Measurements from ENCODE around the gene GGPS1. TPM values are rescaled to one million over a fixed set of nuclear protein-coding genes. Genes with fewer than 3 reads are reported as not detected.

GGPS1 gene
- total and polyA plus RNA-seq, 8 donors, result 30.5 to 51.5 (median 46.6) TPM

DNA sequence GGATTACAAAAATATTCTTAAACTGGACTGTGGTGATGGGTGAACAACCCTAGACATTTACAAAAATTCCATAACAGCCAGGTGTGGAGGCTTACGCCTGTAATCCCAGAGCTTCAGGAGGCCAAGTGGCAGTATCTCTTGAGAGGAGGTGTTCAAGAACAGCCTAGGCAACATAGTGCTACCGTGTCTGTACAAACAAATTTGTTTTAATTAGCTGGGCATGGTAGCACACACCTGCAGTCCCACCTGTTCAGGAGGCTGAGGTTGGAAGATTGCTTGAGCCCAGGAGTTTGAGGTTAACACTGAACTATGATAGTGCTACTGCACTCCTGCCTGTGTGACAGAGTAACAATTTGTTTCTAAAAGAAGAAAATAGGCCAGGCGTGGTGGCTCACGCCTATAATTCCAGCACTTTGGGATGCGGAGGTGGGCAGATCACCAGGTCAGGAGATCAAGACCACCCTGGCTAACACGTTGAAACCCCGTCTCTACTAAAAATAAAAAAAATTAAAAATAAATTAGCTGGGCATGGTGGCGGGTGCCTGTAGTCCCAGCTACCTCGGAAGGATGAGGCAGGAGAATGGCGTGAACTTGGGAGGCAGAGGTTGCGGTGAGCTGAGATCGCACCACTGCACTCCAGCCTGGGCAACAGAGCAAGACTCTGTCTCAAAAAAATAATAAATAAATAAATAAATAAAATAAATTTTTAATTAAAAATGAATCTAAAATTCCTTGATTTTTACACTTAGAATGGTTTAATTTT lies 37.4 kb upstream of the GGPS1 start:
- TF ChIP-seq, protein P1, sequence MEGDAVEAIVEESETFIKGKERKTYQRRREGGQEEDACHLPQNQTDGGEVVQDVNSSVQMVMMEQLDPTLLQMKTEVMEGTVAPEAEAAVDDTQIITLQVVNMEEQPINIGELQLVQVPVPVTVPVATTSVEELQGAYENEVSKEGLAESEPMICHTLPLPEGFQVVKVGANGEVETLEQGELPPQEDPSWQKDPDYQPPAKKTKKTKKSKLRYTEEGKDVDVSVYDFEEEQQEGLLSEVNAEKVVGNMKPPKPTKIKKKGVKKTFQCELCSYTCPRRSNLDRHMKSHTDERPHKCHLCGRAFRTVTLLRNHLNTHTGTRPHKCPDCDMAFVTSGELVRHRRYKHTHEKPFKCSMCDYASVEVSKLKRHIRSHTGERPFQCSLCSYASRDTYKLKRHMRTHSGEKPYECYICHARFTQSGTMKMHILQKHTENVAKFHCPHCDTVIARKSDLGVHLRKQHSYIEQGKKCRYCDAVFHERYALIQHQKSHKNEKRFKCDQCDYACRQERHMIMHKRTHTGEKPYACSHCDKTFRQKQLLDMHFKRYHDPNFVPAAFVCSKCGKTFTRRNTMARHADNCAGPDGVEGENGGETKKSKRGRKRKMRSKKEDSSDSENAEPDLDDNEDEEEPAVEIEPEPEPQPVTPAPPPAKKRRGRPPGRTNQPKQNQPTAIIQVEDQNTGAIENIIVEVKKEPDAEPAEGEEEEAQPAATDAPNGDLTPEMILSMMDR (IDR thresholded peaks at IDR 0.05), result no peak
- H3K4me1 ChIP-seq, result peaks cover 0 to 52% of the 10 kb centered on the region in 2 donors
- no peak overlapping the region for H3K27ac ChIP-seq
- no peaks in the 10 kb centered on the region for H3K27me3 ChIP-seq
- H3K36me3 ChIP-seq, result no peaks in the 10 kb centered on the region
- ATAC-seq (no peak), DNase-seq (peak in 1 of 4 donors; percentile 13)
- no peak overlapping the region for H3K4me3 ChIP-seq
- H3K9me3 ChIP-seq, result no peaks in the 10 kb centered on the region
- intact Hi-C loops (cut with DNase I), result no loop called here

- Histone ChIP-seq H3K27ac (no peak overlapping the region), H3K4me1 (peaks cover 0 to 49% of the 10 kb centered on the region in 2 donors), H3K4me3 (no peak overlapping the region), H3K36me3 (no peaks in the 10 kb centered on the region), H3K9me3 (no peaks in the 10 kb centered on the region), H3K27me3 (no peaks in the 10 kb centered on the region)
- TF ChIP-seq, protein P1 (IDR thresholded peaks at IDR 0.05), result no peak
- intact Hi-C loops (cut with DNase I), result no loop called here
- ATAC-seq (no peak), DNase-seq (no peak)
Observed at GRCh38 chr1:235291599-235292091, 36.7 kb upstream of the GGPS1 start.

GRCh38 chr1:235292790-235293189 lies 35.6 kb upstream of the GGPS1 start:
- no peak overlapping the region for H3K4me3 ChIP-seq
- H3K27ac ChIP-seq, result no peak overlapping the region
- intact Hi-C loops (cut with DNase I), result no loop called here
- H3K4me1 ChIP-seq, result peaks cover 0 to 45% of the 10 kb centered on the region in 2 donors
- H3K27me3 ChIP-seq, result no peaks in the 10 kb centered on the region
- TF ChIP-seq, protein P1 (IDR thresholded peaks at IDR 0.05), result no peak
- H3K36me3 ChIP-seq, result no peaks in the 10 kb centered on the region
- DNase-seq (no peak), ATAC-seq (no peak)
- no peaks in the 10 kb centered on the region for H3K9me3 ChIP-seq

GRCh38 chr1:235293322-235293942 lies 34.9 kb upstream of the GGPS1 start:
- DNase-seq (no peak), ATAC-seq (no peak)
- no peak overlapping the region for H3K4me3 ChIP-seq
- TF ChIP-seq, protein P1 (IDR thresholded peaks at IDR 0.05), result no peak
- H3K4me1 ChIP-seq, result peaks cover 0 to 40% of the 10 kb centered on the region in 2 donors
- H3K36me3 ChIP-seq, result no peaks in the 10 kb centered on the region
- H3K27ac ChIP-seq, result no peak overlapping the region
- intact Hi-C loops (cut with DNase I), result no loop called here
- H3K9me3 ChIP-seq, result no peaks in the 10 kb centered on the region
- no peaks in the 10 kb centered on the region for H3K27me3 ChIP-seq

DNA sequence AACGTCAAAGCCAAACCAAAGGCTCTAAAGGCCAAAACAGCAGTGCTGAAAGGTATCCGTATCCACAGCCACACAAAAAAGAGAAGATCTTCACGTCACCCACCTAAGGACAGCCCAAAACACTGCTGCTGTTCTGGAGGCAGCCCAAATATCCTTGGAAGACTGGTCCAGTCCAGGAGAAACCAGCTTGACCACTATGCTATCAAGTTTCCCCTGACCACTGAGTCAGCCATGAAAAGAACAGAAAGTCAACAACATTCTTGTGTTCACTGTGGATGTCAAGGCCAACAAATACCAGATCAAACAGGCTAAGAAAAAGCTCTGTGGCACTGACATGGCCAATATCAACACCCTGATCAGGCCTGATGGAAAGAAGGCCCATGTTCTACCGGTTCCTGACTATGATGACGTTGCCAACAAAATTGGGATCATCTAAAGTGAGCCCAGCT lies 32.4 kb upstream of the GGPS1 start:
- peak in 1 of 4 donors; percentile 12 for DNase-seq
- Histone ChIP-seq H3K4me3 (no peak overlapping the region), H3K4me1 (peaks cover 0 to 53% of the 10 kb centered on the region in 2 donors), H3K36me3 (no peaks in the 10 kb centered on the region), H3K27me3 (no peaks in the 10 kb centered on the region), H3K9me3 (no peaks in the 10 kb centered on the region), H3K27ac (no peak overlapping the region)
- ATAC-seq, result peak; percentile 87
- intact Hi-C loops (cut with DNase I), result no loop called here
- TF ChIP-seq, protein P1 (IDR thresholded peaks at IDR 0.05), result no peak
